ENCODE results near the gene CDIP1.

Gene CDIP1

DNA sequence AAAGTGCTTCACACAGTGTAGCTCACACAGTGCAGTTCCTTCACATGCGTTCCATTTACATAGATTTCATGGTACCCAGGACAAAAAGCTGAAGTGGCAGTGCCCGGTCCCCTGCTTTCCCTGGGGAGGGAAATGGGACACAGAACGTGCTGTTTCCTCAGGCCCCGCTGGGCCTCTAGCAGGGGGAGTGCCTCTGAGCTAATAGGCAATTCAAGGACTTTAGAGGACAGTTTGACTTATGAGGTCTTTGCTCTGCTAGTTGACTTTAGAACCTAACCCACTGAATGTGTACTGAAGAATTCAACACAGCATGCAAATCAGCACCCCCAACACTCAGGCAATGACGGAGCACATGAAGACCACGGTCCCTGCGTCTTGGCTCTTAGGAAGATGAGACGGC lies 6.8 kb downstream of the CDIP1 start:
- H3K36me3 ChIP-seq (ENCODE audit: insufficient read depth, insufficient read length, low read length) = peaks cover 46% of the 10 kb centered on the region
- H3K4me3 ChIP-seq (ENCODE audit: insufficient read length, low read depth) = no peak overlapping the region
- no peaks in the 10 kb centered on the region for H3K27me3 ChIP-seq (ENCODE audit: insufficient read depth, insufficient read length)
- TF ChIP-seq YY1 (IDR thresholded peaks at IDR 0.05; ENCODE audit: insufficient read depth, insufficient read length) = no peak
- no peak for TF ChIP-seq SUZ12 (IDR thresholded peaks at IDR 0.05; ENCODE audit: extremely low read depth, insufficient read depth, insufficient read length)
- TF ChIP-seq ZNF274 (IDR thresholded peaks at IDR 0.05; ENCODE audit: low read depth, low read length) = no peak
- H3K9ac ChIP-seq (ENCODE audit: insufficient read length, low read depth) = no peak overlapping the region
- H3K4me1 ChIP-seq (ENCODE audit: insufficient read depth, insufficient read length) = peaks cover 19% of the 10 kb centered on the region
- H3K9me3 ChIP-seq (ENCODE audit: insufficient read depth, low read length) = no peaks in the 10 kb centered on the region
- no peak for DNase-seq (ENCODE audit: low read depth, low spot score)

DNA sequence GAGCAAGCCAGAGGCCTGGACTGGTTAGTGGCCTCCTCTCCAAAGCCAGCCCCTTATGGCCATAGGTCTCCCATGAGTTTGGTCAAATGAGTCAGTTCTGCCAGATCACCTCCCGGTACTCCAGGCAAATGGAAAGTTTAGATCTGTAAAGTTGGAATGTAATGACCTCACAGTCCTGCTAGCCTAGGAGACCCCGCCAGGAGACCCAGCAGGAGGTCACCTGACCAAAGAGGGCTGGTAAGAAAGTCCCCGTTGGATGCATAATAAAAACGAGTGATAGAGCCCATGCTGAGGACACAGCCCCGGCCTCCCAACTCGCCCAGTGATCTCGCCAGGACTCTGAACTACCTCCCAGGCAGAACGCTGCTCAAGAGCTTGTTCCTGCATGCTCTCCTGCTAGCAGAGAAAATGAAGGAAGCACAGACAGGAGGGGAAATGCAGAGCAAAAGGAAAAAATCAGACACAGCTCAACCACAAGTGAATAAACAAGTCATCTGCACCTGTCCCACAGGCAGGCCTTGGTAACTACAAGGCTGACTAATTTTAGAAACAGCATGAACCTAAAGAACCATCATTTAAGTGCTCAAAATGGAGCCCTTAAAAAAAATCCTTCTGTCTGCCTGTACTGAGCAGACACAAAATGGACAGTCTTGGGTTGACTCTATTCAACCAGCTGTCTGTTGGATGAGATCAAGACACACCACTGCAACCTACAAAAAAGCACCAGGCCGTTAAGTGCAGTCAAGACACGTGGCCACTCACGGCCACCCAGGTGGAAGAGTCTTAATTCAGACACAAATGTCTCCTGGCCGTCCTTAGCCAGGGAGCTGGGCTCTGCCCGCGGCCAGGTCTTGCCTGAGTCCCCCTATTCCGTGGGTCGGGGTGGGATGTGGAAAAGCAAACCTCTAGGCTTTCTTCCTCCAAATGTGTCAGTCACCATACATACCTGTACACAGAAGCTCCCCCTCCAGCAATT lies 9.2 kb downstream of the CDIP1 start:
- Histone ChIP-seq H3K4me3 (ENCODE audit: insufficient read length, low read depth) (no peak overlapping the region), H3K4me1 (ENCODE audit: insufficient read depth, insufficient read length) (peaks cover 14% of the 10 kb centered on the region), H3K9ac (ENCODE audit: insufficient read length, low read depth) (peak overlapping the region; percentile 47), H3K27me3 (ENCODE audit: insufficient read depth, insufficient read length) (no peaks in the 10 kb centered on the region), H3K9me3 (ENCODE audit: insufficient read depth, low read length) (no peaks in the 10 kb centered on the region), H3K36me3 (ENCODE audit: insufficient read depth, insufficient read length, low read length) (peaks cover 32% of the 10 kb centered on the region)
- TF ChIP-seq YY1 (IDR thresholded peaks at IDR 0.05; ENCODE audit: insufficient read depth, insufficient read length) (no peak), ZNF274 (IDR thresholded peaks at IDR 0.05; ENCODE audit: low read depth, low read length) (no peak), SUZ12 (IDR thresholded peaks at IDR 0.05; ENCODE audit: extremely low read depth, insufficient read depth, insufficient read length) (no peak)
- peak; percentile 68 for DNase-seq (ENCODE audit: low read depth, low spot score)

DNA sequence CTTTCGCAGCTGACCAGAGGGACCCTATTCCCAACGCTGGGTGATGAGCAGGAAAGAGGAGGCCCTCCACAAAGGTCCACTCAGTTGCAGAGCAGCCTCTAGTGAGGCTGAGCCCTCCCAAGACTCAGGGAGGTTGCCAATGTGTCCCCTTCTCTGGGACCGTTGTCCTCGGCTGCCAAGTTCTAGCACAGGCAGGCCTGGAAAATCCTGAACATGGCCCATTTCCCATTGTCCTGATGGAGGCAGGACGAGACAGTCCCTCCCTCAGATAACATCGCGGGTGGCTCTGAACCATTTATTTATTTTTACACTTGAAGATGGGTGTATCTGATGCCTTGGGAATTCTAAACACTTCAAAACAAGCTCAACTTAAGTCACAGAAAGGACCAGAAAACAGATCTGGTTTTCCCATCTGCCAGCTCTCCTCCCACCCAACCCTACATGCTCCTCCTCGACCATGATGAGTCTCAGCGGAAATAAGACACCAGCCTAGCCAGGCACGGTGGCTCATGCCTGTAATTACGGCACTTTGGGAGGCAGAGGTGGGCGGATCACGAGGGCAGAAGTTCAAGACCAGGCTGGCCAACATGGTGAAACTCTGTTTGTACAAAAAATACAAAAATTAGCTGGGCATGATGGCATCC lies 12.8 kb downstream of the CDIP1 start:
- Histone ChIP-seq H3K4me1 (ENCODE audit: insufficient read depth, insufficient read length) (peaks cover 23% of the 10 kb centered on the region), H3K4me3 (ENCODE audit: insufficient read length, low read depth) (no peak overlapping the region), H3K9me3 (ENCODE audit: insufficient read depth, low read length) (no peaks in the 10 kb centered on the region), H3K36me3 (ENCODE audit: insufficient read depth, insufficient read length, low read length) (peaks cover 23% of the 10 kb centered on the region), H3K27me3 (ENCODE audit: insufficient read depth, insufficient read length) (no peaks in the 10 kb centered on the region), H3K9ac (ENCODE audit: insufficient read length, low read depth) (no peak overlapping the region)
- no peak for DNase-seq (ENCODE audit: low read depth, low spot score)
- TF ChIP-seq ZNF274 (IDR thresholded peaks at IDR 0.05; ENCODE audit: low read depth, low read length) (no peak), SUZ12 (IDR thresholded peaks at IDR 0.05; ENCODE audit: extremely low read depth, insufficient read depth, insufficient read length) (no peak)

DNA sequence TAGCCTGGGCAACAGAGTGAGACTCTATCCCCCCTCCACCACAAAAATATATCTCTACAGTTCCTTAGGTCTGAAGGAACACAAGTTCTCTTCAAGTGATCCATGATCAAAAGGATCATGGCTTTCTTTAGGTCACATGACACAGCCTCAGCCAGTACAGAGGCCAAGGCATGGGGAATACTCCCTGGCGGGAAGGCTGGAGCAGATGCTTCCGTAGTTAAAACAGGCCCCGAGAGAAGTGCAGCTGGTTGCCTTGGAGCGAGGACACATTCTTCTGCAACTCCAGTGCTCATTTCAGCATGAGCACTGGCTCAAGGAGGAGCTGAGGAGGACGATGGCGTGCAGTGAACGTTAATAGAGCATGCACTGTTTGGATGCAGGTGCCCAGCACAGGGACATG lies 13.5 kb downstream of the CDIP1 start:
- H3K4me1 ChIP-seq (ENCODE audit: insufficient read depth, insufficient read length) = peaks cover 22% of the 10 kb centered on the region
- no peak overlapping the region for H3K9ac ChIP-seq (ENCODE audit: insufficient read length, low read depth)
- no peak for DNase-seq (ENCODE audit: low read depth, low spot score)
- H3K36me3 ChIP-seq (ENCODE audit: insufficient read depth, insufficient read length, low read length) = peaks cover 24% of the 10 kb centered on the region
- TF ChIP-seq YY1 (IDR thresholded peaks at IDR 0.05; ENCODE audit: insufficient read depth, insufficient read length) = no peak
- no peak for TF ChIP-seq ZNF274 (IDR thresholded peaks at IDR 0.05; ENCODE audit: low read depth, low read length)
- TF ChIP-seq SUZ12 (IDR thresholded peaks at IDR 0.05; ENCODE audit: extremely low read depth, insufficient read depth, insufficient read length) = no peak
- no peak overlapping the region for H3K4me3 ChIP-seq (ENCODE audit: insufficient read length, low read depth)
- H3K27me3 ChIP-seq (ENCODE audit: insufficient read depth, insufficient read length) = no peaks in the 10 kb centered on the region
- H3K9me3 ChIP-seq (ENCODE audit: insufficient read depth, low read length) = no peaks in the 10 kb centered on the region

DNA sequence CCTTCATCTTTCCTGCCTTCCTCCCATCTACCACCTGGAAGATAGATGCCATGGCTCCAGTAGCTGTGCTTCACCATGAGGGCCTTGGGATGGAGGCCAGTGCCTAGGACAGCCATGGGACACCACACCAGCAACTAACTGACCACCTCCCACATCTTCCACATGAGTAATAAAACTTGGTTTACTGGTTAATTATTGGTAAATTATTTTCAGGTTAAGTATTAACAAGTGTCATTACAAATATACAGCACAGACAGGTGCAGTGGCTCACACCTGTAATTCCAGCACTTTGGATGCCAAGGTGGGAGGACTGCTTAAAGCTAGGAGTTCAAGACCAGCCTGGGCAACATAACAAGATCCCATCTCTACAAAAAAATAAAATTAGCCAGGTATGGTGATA lies 14.0 kb downstream of the CDIP1 start:
- no peak for DNase-seq (ENCODE audit: low read depth, low spot score)
- Histone ChIP-seq H3K4me1 (ENCODE audit: insufficient read depth, insufficient read length) (peaks cover 17% of the 10 kb centered on the region), H3K4me3 (ENCODE audit: insufficient read length, low read depth) (no peak overlapping the region), H3K36me3 (ENCODE audit: insufficient read depth, insufficient read length, low read length) (peaks cover 24% of the 10 kb centered on the region), H3K27me3 (ENCODE audit: insufficient read depth, insufficient read length) (no peaks in the 10 kb centered on the region), H3K9me3 (ENCODE audit: insufficient read depth, low read length) (no peaks in the 10 kb centered on the region), H3K9ac (ENCODE audit: insufficient read length, low read depth) (no peak overlapping the region)
- TF ChIP-seq ZNF274 (IDR thresholded peaks at IDR 0.05; ENCODE audit: low read depth, low read length) (no peak), YY1 (IDR thresholded peaks at IDR 0.05; ENCODE audit: insufficient read depth, insufficient read length) (no peak), SUZ12 (IDR thresholded peaks at IDR 0.05; ENCODE audit: extremely low read depth, insufficient read depth, insufficient read length) (no peak)

DNA sequence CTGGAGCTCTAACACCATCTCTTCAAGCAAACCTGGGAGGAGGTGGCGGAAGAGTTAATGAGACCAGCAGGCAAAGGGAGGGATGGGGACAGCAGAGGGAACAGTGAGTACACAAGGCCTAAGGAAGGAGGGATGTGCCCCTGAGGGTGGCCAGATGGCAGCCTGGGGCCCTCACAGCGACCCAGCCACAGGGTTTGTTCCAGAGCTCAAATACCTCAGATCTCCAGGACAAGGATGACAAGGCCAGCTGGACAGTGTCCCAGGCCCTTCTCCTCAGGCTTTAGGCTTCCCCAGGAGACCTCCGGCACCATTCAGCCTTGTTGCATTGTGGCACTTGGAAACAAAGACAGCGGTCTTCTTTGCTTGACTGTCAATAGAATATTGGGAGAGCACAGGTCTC lies 14.9 kb downstream of the CDIP1 start:
- Histone ChIP-seq H3K36me3 (ENCODE audit: insufficient read depth, insufficient read length, low read length) (peaks cover 24% of the 10 kb centered on the region), H3K9me3 (ENCODE audit: insufficient read depth, low read length) (no peaks in the 10 kb centered on the region), H3K27me3 (ENCODE audit: insufficient read depth, insufficient read length) (no peaks in the 10 kb centered on the region), H3K4me3 (ENCODE audit: insufficient read length, low read depth) (no peak overlapping the region), H3K4me1 (ENCODE audit: insufficient read depth, insufficient read length) (peaks cover 17% of the 10 kb centered on the region), H3K9ac (ENCODE audit: insufficient read length, low read depth) (no peak overlapping the region)
- no peak for TF ChIP-seq ZNF274 (IDR thresholded peaks at IDR 0.05; ENCODE audit: low read depth, low read length)
- no peak for DNase-seq (ENCODE audit: low read depth, low spot score)

DNA sequence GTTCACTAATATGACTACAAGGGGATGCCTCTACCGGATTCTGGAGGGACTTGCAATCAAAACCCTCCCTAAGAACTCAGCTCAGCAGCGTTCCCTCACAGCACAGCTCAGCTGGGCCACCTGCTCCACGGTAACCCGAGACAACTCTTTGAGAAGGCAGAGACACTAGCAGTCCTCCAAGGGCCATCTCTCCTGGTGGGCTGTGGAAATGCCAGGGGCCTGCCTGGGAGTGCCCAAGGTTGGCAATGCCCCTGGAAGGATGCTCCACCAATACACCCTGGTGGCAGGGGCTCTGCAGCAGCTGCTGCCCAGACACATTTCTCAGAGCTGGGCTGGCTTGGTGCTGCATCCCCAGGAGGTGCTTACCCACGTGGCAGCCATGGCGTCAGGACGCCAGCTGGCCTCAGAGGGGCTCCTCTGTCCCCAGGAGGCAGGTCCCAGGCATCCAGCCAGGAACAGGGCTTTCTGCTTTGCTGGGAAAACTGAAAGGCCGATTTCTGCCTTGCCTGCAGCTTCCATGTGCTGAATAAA lies 16.5 kb downstream of the CDIP1 start:
- H3K4me3 ChIP-seq (ENCODE audit: insufficient read length, low read depth) = no peak overlapping the region
- TF ChIP-seq ZNF274 (IDR thresholded peaks at IDR 0.05; ENCODE audit: low read depth, low read length) (no peak), SUZ12 (IDR thresholded peaks at IDR 0.05; ENCODE audit: extremely low read depth, insufficient read depth, insufficient read length) (no peak)
- H3K9me3 ChIP-seq (ENCODE audit: insufficient read depth, low read length) = no peaks in the 10 kb centered on the region
- H3K4me1 ChIP-seq (ENCODE audit: insufficient read depth, insufficient read length) = peaks cover 17% of the 10 kb centered on the region
- peak overlapping the region; percentile 4 for H3K9ac ChIP-seq (ENCODE audit: insufficient read length, low read depth)
- DNase-seq (ENCODE audit: low read depth, low spot score) = no peak
- H3K27me3 ChIP-seq (ENCODE audit: insufficient read depth, insufficient read length) = no peaks in the 10 kb centered on the region
- peaks cover 24% of the 10 kb centered on the region for H3K36me3 ChIP-seq (ENCODE audit: insufficient read depth, insufficient read length, low read length)
